K562 (cell line): ENCODE results near the gene TPO. TPM values are rescaled to one million over a fixed set of nuclear protein-coding genes. Genes with fewer than 3 reads are reported as not detected.

Experiments
- ATAC-seq: fragments of 200-7000 bp; cut with Tn5 transposase; 3 replicates; pipeline ENCODE4 v1.9.1; 2020; ENCODE audit warnings: moderate library complexity
- BruUV-seq: library from RNA; stranded (reverse); fragments of 400-500 nt; replicated peaks from 2 replicates; lab custom pipeline; 2021; lab: Mats Ljungman, UMichigan
- CTCF ChIA-PET: fragments of 300-600 bp; formaldehyde crosslinking; extraction: SDS; loops from one replicate; lab custom pipeline; 2021; ENCODE audit warnings: low intra/inter-chr PET ratio; lab: Yijun Ruan, JAX
- POLR2A ChIA-PET: fragments of 300-600, 350-650 bp; sonication (Branson Sonifier 250); formaldehyde crosslinking; extraction: SDS; loops from one replicate; lab custom pipeline; 2021; ENCODE audit warnings: antibody characterized with exemption, inconsistent platforms; lab: Yijun Ruan, JAX
- DNase-seq, 4 experiments: peaks; one replicate each; pipeline versions ENCODE4 v3.0.0 to v3.0.0-alpha.2; 2011 to 2018; ENCODE audit warnings: low spot score in 3 of 4, mixed read lengths in 3 of 4; ENCODE audit errors: extremely low read depth in 1 of 4
- FAIRE-seq: peaks from 2 replicates; lab custom pipeline; 2011; peaks lifted over from hg19 to GRCh38; lab: Jason Lieb, UNC
- H2AFZ ChIP-seq: 2 replicates; pipeline ENCODE4 v1.6.0; 2011; ENCODE audit warnings: low read depth, low read length, control low read depth, inconsistent platforms
- H3K27ac ChIP-seq: fragments of 200-600 bp; 3 replicates; pipeline ENCODE4 v1.8.0; 2011; ENCODE audit warnings: low read depth, mild to moderate bottlenecking, control low read depth, inconsistent platforms, low read length, moderate library complexity, mixed read lengths; ENCODE audit errors: extremely low read depth
- H3K27me3 ChIP-seq, 2 experiments: fragments of 300-600 bp in 1 of 2; 2 replicates in 1 of 2; 3 replicates in 1 of 2; pipeline versions ENCODE4 v1.6.0 to v1.8.0; 2011; ENCODE audit warnings: inconsistent platforms in 2 of 2, low read length in 2 of 2, mild to moderate bottlenecking in 1 of 2, mixed read lengths in 1 of 2, moderate library complexity in 1 of 2; ENCODE audit not compliant: control insufficient read depth in 2 of 2, insufficient read depth in 2 of 2
- H3K36me3 ChIP-seq: fragments of 300-600 bp; 3 replicates; pipeline ENCODE4 v1.8.0; 2011; ENCODE audit warnings: mild to moderate bottlenecking, low read length, inconsistent platforms; ENCODE audit not compliant: control insufficient read depth, insufficient read depth
- H3K4me1 ChIP-seq, 2 experiments: fragments of 200-600 bp in 1 of 2; replicated peaks in 1 of 2; 2 replicates in 1 of 2; 3 replicates in 1 of 2; pipeline versions ENCODE4 v1.5.1 to v1.8.0; 2011; ENCODE audit warnings: inconsistent platforms in 2 of 2, low read length in 2 of 2, mild to moderate bottlenecking in 1 of 2, mixed read lengths in 1 of 2, moderate library complexity in 1 of 2; ENCODE audit not compliant: control insufficient read depth in 2 of 2, insufficient read depth in 2 of 2
- H3K4me2 ChIP-seq: 2 replicates; pipeline ENCODE4 v1.6.1; 2011; ENCODE audit warnings: low read length, control low read depth, inconsistent platforms, mixed read lengths; ENCODE audit not compliant: insufficient read depth
- H3K4me3 ChIP-seq: fragments of 200-600 bp; sonication (generic), shearing (Covaris generic); 2 replicates; pipeline ENCODE4 v1.5.1; 2016; ENCODE audit warnings: control low read depth, inconsistent platforms
- H3K79me2 ChIP-seq: fragments of 200-600 bp; 3 replicates; pipeline ENCODE4 v1.8.0; 2011; ENCODE audit warnings: low read length, inconsistent platforms; ENCODE audit not compliant: control insufficient read depth, insufficient read depth
- H3K9ac ChIP-seq, 2 experiments: 2 replicates each; pipeline versions ENCODE4 v1.6.0 to v1.6.1; 2011; ENCODE audit warnings: low read depth in 2 of 2, low read length in 2 of 2, control low read depth in 1 of 2, inconsistent platforms in 1 of 2, mild to moderate bottlenecking in 1 of 2, mixed read lengths in 1 of 2; ENCODE audit not compliant: insufficient read depth in 1 of 2
- H3K9me1 ChIP-seq: one replicate; pipeline ENCODE4 v1.6.0; 2011; ENCODE audit warnings: inconsistent platforms, mild to moderate bottlenecking, low read length, moderate library complexity; ENCODE audit not compliant: control insufficient read depth, insufficient read depth
- H3K9me3 ChIP-seq: replicated peaks from 2 replicates; pipeline ENCODE4 v1.5.1; 2011; ENCODE audit warnings: low read depth, low read length, inconsistent platforms; ENCODE audit not compliant: control insufficient read depth, insufficient read depth
- H4K20me1 ChIP-seq: replicated peaks from 2 replicates; pipeline ENCODE4 v1.6.1; 2011; ENCODE audit warnings: low read length, inconsistent platforms, mixed read lengths; ENCODE audit not compliant: control insufficient read depth, insufficient read depth
- FOXK2 ChIP-seq, 2 experiments: fragments of 450-650 bp; IDR thresholded peaks in 1 of 2; conservative IDR thresholded peaks in 1 of 2; 2 replicates each; pipeline ENCODE4 v1.6.1; 2016; ENCODE audit warnings: low read depth in 2 of 2, mild to moderate bottlenecking in 1 of 2
- NR1H2 ChIP-seq: sonication (generic); formaldehyde crosslinking; IDR thresholded peaks from 2 replicates; pipeline ENCODE4 v1.4.0; 2020; ENCODE audit warnings: mild to moderate bottlenecking, missing genetic modification reagents
- XRCC4 ChIP-seq: IDR thresholded peaks from one replicate; pipeline ENCODE4 v1.6.1; 2011; ENCODE audit not compliant: insufficient read depth, insufficient read length; ENCODE audit errors: extremely low read depth
- WGBS: fragments of 100-300 bp; shearing (Covaris generic); methylation state at CpG from one replicate; pipeline ENCODE4 v1.1.6; 2016; ENCODE audit warnings: low coverage, mixed read lengths; ENCODE audit not compliant: insufficient coverage; ENCODE audit errors: missing lambda C conversion rate; 5-methylcytosine and 5-hydroxymethylcytosine counted together
- in situ Hi-C: fragments of 300-500 bp; cut with MboI; formaldehyde crosslinking; loops from 4 replicates; pipeline ENCODE4 v1.15.0; 2018; ENCODE audit warnings: inconsistent platforms, mixed read lengths
- intact Hi-C: fragments of 100-400 bp; cut with micrococcal nuclease; formaldehyde crosslinking; loops from 2 replicates; pipeline ENCODE4 v1.14.2; 2022
- polyA plus RNA-seq, 8 experiments: library from polyadenylated mRNA; depleted of rRNA in 4 of 8; stranded (reverse) in 5 of 8; unstranded in 3 of 8; fragments of >200 nt; fragmentation: Nextera tagmentation in 2 of 8; fragmentation: Illumina TruSeq in 1 of 8; extraction: Ambion mirVana in 2 of 8; extraction: Trizol in 1 of 8; gene quantifications; 2 replicates each; pipeline versions ENCODE4 v1.2.1 to v1.2.3, GENCODE V29; 2011 to 2014; ENCODE audit warnings: inconsistent platforms in 1 of 8, missing spikeins in 1 of 8
- total RNA-seq, 7 experiments: library from RNA; depleted of rRNA in 6 of 7; stranded (reverse); fragments of >200 nt in 6 of 7; fragmentation: Illumina TruSeq in 2 of 7; extraction: Trizol in 2 of 7; gene quantifications; 2 replicates each; pipeline versions ENCODE4 v1.2.1 to v1.2.3, GENCODE V29; 2011 to 2021; ENCODE audit warnings: low replicate concordance in 1 of 7

TPO gene
- total and polyA plus RNA-seq, 9 of the 15 experiments (the other 6 are each of a cell fraction or from before 2014, with no cell fraction given): not detected

- peaks cover 0 to 22% of the 10 kb centered on the region in 2 experiments; a peak in 2 of 5 replicates for H3K27me3 ChIP-seq
- no peaks in the 10 kb centered on the region for H3K4me1 ChIP-seq
- intact Hi-C loops (no loop called here), in situ Hi-C loops (no loop called here)
- FAIRE-seq (no peak), ATAC-seq (no peak), DNase-seq (no peak)
- H2AFZ ChIP-seq: no peak overlapping the region
- H3K4me2 ChIP-seq: no peak overlapping the region
- H3K36me3 ChIP-seq: no peaks in the 10 kb centered on the region
- ChIA-PET POLR2A (no interaction called here), CTCF (no interaction called here)
- no peaks in the 10 kb centered on the region for H3K79me2 ChIP-seq
- BruUV-seq: no TSS peak
- H3K4me3 ChIP-seq: no peak overlapping the region
- H3K9ac ChIP-seq: no peak overlapping the region
- no peaks in the 10 kb centered on the region for H3K9me1 ChIP-seq
- H3K9me3 ChIP-seq: no peaks in the 10 kb centered on the region
- H3K27ac ChIP-seq: no peak overlapping the region
- WGBS: 0% methylated on average over 9 of the region's 9 CpGs
- no peak for TF ChIP-seq NR1H2
- H4K20me1 ChIP-seq: no peaks in the 10 kb centered on the region
Measured at GRCh38 chr2:1482253-1482675, 69.0 kb downstream of the TPO start.

DNA sequence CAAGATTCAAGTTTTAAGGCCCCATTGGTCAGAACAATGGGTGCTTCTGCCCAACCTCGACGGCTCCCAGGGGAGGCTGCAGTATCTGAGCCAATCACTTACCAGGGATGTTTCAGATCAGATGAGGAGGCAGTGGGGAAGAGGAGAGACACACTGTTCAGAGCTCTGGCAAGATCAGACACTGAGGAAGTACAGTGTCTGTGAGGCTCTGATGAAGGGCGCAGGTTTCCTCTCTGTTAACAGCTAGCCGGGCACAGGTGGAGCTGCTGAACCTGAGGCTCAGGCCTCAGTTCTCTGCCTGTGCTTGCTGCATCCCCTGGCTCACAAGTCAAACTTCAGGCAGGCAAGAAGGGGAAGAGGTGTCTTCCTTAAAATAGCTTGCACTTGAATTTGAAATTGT is 69.7 kb downstream of the TPO start:
- WGBS: 0% methylated on average over 4 of the region's 4 CpGs
- ChIA-PET POLR2A (no interaction called here), CTCF (no interaction called here)
- Histone ChIP-seq H4K20me1 (no peaks in the 10 kb centered on the region), H3K27me3 (peaks cover 0 to 16% of the 10 kb centered on the region in 2 experiments; a peak in 2 of 5 replicates), H3K4me2 (no peak overlapping the region), H3K36me3 (no peaks in the 10 kb centered on the region), H3K79me2 (no peaks in the 10 kb centered on the region), H3K9ac (no peak overlapping the region), H3K9me3 (no peaks in the 10 kb centered on the region), H3K4me3 (no peak overlapping the region), H3K9me1 (no peaks in the 10 kb centered on the region), H3K4me1 (no peaks in the 10 kb centered on the region), H2AFZ (no peak overlapping the region), H3K27ac (no peak overlapping the region)
- TF ChIP-seq FOXK2 (conservative IDR thresholded peaks at IDR 0.05 in 1 of 2, IDR thresholded peaks at IDR 0.05 in 1 of 2; ENCODE audit: low read depth in 2 of 2) (no peak), XRCC4 (no peak)
- ATAC-seq (no peak), FAIRE-seq (no peak), DNase-seq (no peak)
- in situ Hi-C loops: no loop called here
- intact Hi-C loops: no loop called here
- BruUV-seq: no TSS peak
